ENCODE data around the gene TNK2. TPM values are rescaled to one million over a fixed set of nuclear protein-coding genes. Genes with fewer than 3 reads are reported as not detected.

TNK2 gene
- total RNA-seq, 1 donor from 2014 or later: 35.5 TPM

DNA sequence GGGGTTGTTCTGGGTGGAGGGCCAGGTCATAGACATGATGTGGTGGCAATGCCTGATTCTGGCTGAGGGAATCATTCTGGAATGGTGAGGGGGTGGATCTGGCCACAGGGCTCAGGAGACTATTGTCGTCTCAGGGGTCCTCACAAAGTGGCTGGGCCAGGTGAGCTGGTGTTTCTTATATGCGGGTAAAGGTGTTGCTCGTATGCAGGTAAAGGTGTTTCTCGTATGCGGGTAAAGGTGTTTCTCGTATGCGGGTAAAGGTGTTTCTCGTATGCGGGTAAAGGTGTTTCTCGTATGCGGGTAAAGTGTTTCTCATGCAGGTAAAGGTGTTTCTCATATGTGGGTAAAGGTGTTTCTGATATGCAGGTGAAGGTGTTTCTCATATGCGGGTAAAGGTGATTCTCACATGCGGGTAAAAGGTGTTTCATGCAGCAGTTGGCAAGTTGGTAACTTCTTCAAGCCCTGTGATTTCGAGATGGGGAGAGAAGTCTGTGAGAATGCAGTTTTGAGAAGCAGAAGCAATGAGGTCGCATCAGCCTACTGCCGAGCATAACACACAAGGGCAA, 86.1 kb downstream of the TNK2 start:
- Mint-ChIP-seq H3K27me3 (ENCODE audit: low read depth) (peaks cover 12% of the 10 kb centered on the region), H3K36me3 (ENCODE audit: low read depth) (no peaks in the 10 kb centered on the region)

DNA sequence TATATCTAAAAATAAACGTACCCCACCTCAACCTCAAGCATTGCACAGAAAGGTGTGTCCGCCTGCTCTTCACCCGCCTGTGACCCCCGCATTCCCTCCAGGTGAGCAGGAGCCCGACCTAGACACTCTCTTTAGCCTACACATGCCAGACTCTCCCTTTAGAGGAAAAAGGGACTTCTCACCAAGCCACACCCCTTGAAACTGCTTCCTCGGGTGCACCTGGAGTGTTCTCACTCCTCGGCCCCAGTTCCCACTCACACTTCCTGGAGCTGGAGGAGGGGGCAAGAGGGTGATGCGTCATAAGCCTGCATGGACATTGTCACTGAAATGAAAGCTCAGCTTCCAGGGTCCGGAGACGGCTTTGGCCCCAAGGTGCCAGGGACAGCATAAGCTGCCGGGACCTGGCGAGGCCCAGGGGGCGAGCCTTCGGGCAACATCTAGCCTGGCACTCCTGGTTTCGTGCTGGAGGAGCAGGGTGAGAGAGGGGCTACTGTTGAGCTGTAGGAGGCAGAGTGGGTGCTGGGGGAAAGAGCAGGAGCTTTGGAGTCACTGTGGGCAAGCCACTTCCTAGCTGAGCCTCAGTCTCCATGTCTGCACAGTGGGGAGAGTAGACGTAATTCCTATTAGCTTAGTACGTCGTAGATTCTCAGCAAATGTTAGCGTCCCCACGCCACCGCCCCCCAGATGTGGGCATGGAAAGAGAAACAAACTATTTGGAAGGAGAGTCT, 86.8 kb downstream of the TNK2 start:
- Mint-ChIP-seq H3K36me3 (ENCODE audit: low read depth) (no peaks in the 10 kb centered on the region), H3K9me3 (ENCODE audit: low read depth) (no peaks in the 10 kb centered on the region), H3K27me3 (ENCODE audit: low read depth) (peaks cover 12% of the 10 kb centered on the region), H3K4me1 (ENCODE audit: low read depth) (no peaks in the 10 kb centered on the region), H3K4me3 (ENCODE audit: unreplicated experiment) (no peak overlapping the region), H3K27ac (ENCODE audit: unreplicated experiment) (no peak overlapping the region)
- DNase-seq (ENCODE audit: low spot score): peak; percentile 61
- TF ChIP-seq, protein P1, sequence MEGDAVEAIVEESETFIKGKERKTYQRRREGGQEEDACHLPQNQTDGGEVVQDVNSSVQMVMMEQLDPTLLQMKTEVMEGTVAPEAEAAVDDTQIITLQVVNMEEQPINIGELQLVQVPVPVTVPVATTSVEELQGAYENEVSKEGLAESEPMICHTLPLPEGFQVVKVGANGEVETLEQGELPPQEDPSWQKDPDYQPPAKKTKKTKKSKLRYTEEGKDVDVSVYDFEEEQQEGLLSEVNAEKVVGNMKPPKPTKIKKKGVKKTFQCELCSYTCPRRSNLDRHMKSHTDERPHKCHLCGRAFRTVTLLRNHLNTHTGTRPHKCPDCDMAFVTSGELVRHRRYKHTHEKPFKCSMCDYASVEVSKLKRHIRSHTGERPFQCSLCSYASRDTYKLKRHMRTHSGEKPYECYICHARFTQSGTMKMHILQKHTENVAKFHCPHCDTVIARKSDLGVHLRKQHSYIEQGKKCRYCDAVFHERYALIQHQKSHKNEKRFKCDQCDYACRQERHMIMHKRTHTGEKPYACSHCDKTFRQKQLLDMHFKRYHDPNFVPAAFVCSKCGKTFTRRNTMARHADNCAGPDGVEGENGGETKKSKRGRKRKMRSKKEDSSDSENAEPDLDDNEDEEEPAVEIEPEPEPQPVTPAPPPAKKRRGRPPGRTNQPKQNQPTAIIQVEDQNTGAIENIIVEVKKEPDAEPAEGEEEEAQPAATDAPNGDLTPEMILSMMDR (IDR thresholded peaks at IDR 0.05): no peak

More for the DNA sequence above, 86.1 kb downstream of the TNK2 start:
- H3K4me3 Mint-ChIP-seq (ENCODE audit: unreplicated experiment): no peak overlapping the region
- peak; percentile 26 for DNase-seq (ENCODE audit: low spot score)
- no peaks in the 10 kb centered on the region for H3K9me3 Mint-ChIP-seq (ENCODE audit: low read depth)
- H3K27ac Mint-ChIP-seq (ENCODE audit: unreplicated experiment): no peak overlapping the region
- TF ChIP-seq, protein P1 (IDR thresholded peaks at IDR 0.05): no peak
- H3K4me1 Mint-ChIP-seq (ENCODE audit: low read depth): no peaks in the 10 kb centered on the region

DNA sequence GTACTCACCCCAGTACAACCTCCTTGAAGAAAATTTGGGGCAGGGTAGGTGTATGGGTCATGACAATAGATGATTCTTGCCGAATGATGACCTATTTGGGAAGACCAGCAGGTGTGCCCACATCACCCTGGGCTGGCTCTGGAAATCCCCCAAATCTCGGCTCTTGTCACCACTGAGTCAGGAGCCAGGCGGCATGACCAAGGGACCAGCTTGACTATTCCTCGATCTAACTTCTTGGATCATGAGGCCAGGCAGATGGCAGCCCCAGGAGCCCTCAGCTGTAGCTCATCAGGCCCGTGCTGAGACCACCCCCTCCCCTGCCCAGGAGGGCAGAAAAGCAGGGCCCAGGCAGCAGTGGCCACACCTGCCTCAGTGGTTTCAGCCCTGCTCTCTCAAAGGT, 87.5 kb downstream of the TNK2 start:
- no peak overlapping the region for H3K27ac Mint-ChIP-seq (ENCODE audit: unreplicated experiment)
- no peaks in the 10 kb centered on the region for H3K4me1 Mint-ChIP-seq (ENCODE audit: low read depth)
- no peak overlapping the region for H3K4me3 Mint-ChIP-seq (ENCODE audit: unreplicated experiment)
- H3K27me3 Mint-ChIP-seq (ENCODE audit: low read depth): peaks cover 12% of the 10 kb centered on the region
- H3K9me3 Mint-ChIP-seq (ENCODE audit: low read depth): no peaks in the 10 kb centered on the region
- no peaks in the 10 kb centered on the region for H3K36me3 Mint-ChIP-seq (ENCODE audit: low read depth)
- DNase-seq (ENCODE audit: low spot score): peak; percentile 57
- TF ChIP-seq, protein P1 (IDR thresholded peaks at IDR 0.05): no peak

DNA sequence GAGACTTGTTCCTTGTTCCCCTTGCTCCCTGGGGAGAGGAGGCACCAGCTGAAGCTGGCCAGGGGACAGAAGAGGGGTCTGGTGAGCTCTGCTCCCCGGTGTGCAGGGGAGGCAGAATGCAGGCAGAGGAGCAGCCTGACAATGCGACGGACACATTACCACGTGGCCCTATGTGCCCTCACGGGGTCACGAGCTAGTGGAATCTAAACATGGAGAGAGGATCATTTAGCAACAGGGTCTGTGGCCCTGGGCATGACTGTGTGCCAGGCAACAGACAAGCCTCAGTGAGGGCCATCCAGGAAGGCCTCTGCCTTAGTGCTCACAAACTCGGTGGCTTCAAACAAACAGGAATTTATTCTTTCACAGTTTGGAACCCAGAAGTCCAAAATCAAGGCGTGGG, 88.2 kb downstream of the TNK2 start:
- TF ChIP-seq, protein P1 (IDR thresholded peaks at IDR 0.05): no peak
- no peak overlapping the region for H3K4me3 Mint-ChIP-seq (ENCODE audit: unreplicated experiment)
- peaks cover 12% of the 10 kb centered on the region for H3K27me3 Mint-ChIP-seq (ENCODE audit: low read depth)
- no peaks in the 10 kb centered on the region for H3K9me3 Mint-ChIP-seq (ENCODE audit: low read depth)
- no peaks in the 10 kb centered on the region for H3K4me1 Mint-ChIP-seq (ENCODE audit: low read depth)
- peak; percentile 55 for DNase-seq (ENCODE audit: low spot score)
- no peak overlapping the region for H3K27ac Mint-ChIP-seq (ENCODE audit: unreplicated experiment)
- no peaks in the 10 kb centered on the region for H3K36me3 Mint-ChIP-seq (ENCODE audit: low read depth)

DNA sequence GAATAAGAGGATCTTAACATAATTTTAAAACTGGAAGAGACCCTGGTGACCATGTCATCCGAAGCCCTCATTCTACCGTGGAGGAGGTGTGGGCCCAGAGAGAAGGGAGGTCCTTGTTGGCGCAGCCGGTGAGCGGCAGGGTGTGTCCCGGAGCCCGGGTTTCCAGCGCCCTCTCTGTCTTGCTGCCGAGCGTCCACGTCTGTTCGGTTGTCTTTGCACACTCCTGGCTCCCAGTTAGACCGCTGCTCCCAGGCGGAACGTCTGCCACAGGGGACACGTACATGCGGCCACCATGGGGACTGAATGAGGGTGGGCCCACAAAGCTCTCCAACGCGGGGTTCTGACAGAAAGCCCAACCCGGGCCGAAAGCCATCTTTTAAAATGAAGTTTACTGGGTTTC, 90.0 kb downstream of the TNK2 start:
- peaks cover 21% of the 10 kb centered on the region for H3K27me3 Mint-ChIP-seq (ENCODE audit: low read depth)
- peak; percentile 75 for DNase-seq (ENCODE audit: low spot score)
- H3K9me3 Mint-ChIP-seq (ENCODE audit: low read depth): no peaks in the 10 kb centered on the region
- TF ChIP-seq, protein P1 (IDR thresholded peaks at IDR 0.05): no peak
- H3K27ac Mint-ChIP-seq (ENCODE audit: unreplicated experiment): no peak overlapping the region
- H3K4me3 Mint-ChIP-seq (ENCODE audit: unreplicated experiment): no peak overlapping the region
- H3K4me1 Mint-ChIP-seq (ENCODE audit: low read depth): no peaks in the 10 kb centered on the region
- no peaks in the 10 kb centered on the region for H3K36me3 Mint-ChIP-seq (ENCODE audit: low read depth)

All from chondrocyte (in vitro differentiated cells).